ENCODE data around the gene SEC23IP.
"Not testable (repeated sequence)": the region's sequence is repeated elsewhere in the genome, so short reads cannot be mapped to it uniquely, and the experiment has no call there.

SEC23IP gene

DNA sequence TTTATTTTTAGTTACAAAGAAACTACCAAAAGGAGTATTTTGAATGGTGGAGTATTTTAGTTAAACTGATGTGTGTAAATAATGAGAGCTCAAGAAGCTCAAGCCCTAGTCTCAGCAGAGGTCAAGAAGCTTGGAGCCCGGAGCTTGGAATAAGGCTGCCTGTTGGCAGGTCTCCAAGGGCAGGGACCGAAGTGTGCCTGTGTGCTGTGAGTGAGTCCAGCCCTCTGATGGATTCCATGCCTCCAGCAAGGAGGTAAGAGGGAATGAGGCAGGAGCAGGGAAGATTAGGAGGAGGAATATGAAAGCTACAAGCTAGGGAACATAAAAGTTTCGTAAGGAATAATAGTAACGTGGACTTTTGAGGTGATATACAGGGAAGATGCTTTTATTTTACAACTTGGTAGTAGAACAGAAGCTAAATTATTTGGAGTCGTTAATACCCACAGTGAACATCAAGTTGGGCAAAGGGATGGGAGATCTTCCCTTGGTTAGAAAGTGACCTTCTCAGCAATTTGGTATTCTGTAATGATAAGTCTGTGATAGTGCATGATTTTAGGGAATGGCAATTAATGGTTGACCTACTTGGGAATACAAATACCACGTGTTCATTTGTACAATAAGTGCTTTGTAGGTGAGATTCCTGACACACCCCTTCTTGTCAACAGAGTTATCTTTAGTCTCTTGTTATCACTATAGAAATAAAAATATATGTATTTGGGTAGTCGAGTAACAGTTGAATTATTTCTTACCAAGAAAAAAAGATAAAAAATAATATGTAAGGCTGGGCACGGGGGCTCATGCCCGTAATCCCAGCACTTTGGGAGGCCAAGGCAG, 4.6 kb downstream of the SEC23IP start:
- H3K27me3 ChIP-seq (ENCODE audit: control insufficient read depth in 5 of 5, insufficient read depth in 4 of 5, low read length in 5 of 5): no peaks in the 10 kb centered on the region
- H3K27ac ChIP-seq (ENCODE audit: low read depth, low read length): peak overlapping the region; percentile 74
- no peaks in the 10 kb centered on the region for H3K9me3 ChIP-seq (ENCODE audit: control insufficient read depth in 5 of 5, low read length in 5 of 5)
- peaks cover 8 to 24% (median 14%) of the 10 kb centered on the region in 5 donors for H3K36me3 ChIP-seq (ENCODE audit: control insufficient read depth in 5 of 5, insufficient read depth in 5 of 5, low read length in 5 of 5)
- peak overlapping the region in 1 of 5 donors; percentile 38 for H3K9ac ChIP-seq (ENCODE audit: low read length in 5 of 5)
- peaks cover 3 to 39% (median 31%) of the 10 kb centered on the region in 5 donors for H3K4me1 ChIP-seq (ENCODE audit: control insufficient read depth in 5 of 5, insufficient read depth in 5 of 5, low read length in 5 of 5)
- no peak overlapping the region for H3K4me3 ChIP-seq (ENCODE audit: low read depth in 1 of 5, low read length in 5 of 5)

- Histone ChIP-seq H3K9ac (ENCODE audit: low read length in 5 of 5) (no peak overlapping the region), H3K4me1 (ENCODE audit: control insufficient read depth in 5 of 5, insufficient read depth in 5 of 5, low read length in 5 of 5) (peaks cover 0 to 31% (median 25%) of the 10 kb centered on the region in 5 donors), H3K27me3 (ENCODE audit: control insufficient read depth in 5 of 5, insufficient read depth in 4 of 5, low read length in 5 of 5) (no peaks in the 10 kb centered on the region), H3K27ac (ENCODE audit: low read depth, low read length) (no peak overlapping the region), H3K36me3 (ENCODE audit: control insufficient read depth in 5 of 5, insufficient read depth in 5 of 5, low read length in 5 of 5) (peaks cover 16 to 36% (median 23%) of the 10 kb centered on the region in 5 donors), H3K4me3 (ENCODE audit: low read depth in 1 of 5, low read length in 5 of 5) (no peak overlapping the region), H3K9me3 (ENCODE audit: control insufficient read depth in 5 of 5, low read length in 5 of 5) (no peaks in the 10 kb centered on the region)
Observed at GRCh38 chr10:119898577-119898976, 6.0 kb downstream of the SEC23IP start.

- H3K27ac ChIP-seq (ENCODE audit: low read depth, low read length): no peak overlapping the region
- H3K4me3 ChIP-seq (ENCODE audit: low read depth in 1 of 5, low read length in 5 of 5): no peak overlapping the region
- H3K36me3 ChIP-seq (ENCODE audit: control insufficient read depth in 5 of 5, insufficient read depth in 5 of 5, low read length in 5 of 5): peaks cover 30 to 61% (median 47%) of the 10 kb centered on the region in 5 donors
- H3K27me3 ChIP-seq (ENCODE audit: control insufficient read depth in 5 of 5, insufficient read depth in 4 of 5, low read length in 5 of 5): no peaks in the 10 kb centered on the region
- no peaks in the 10 kb centered on the region for H3K4me1 ChIP-seq (ENCODE audit: control insufficient read depth in 5 of 5, insufficient read depth in 5 of 5, low read length in 5 of 5)
- H3K9me3 ChIP-seq (ENCODE audit: control insufficient read depth in 5 of 5, low read length in 5 of 5): no peaks in the 10 kb centered on the region
- no peak overlapping the region for H3K9ac ChIP-seq (ENCODE audit: low read length in 5 of 5)
Observed at GRCh38 chr10:119903946-119904666, 11.6 kb downstream of the SEC23IP start.

DNA sequence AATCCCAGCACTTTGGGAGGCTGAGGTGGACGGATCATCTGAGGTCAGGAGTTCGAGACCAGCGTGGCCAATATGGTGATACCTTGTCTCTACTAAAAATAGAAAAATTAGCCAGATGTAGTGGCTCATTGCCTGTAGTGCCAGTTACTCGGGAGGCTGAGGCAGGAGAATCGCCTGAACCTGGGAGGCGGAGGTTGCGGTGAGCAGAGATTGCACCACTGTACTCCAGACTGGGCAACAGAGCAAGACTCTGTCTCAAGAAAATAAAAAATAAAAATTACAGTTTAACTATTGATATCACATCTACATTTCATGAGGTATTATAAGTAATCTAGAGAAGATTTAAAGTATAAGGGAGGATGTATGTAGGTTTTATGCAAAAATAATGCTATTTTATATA, 15.2 kb downstream of the SEC23IP start:
- peaks cover 30 to 84% (median 58%) of the 10 kb centered on the region in 5 donors for H3K36me3 ChIP-seq (ENCODE audit: control insufficient read depth in 5 of 5, insufficient read depth in 5 of 5, low read length in 5 of 5)
- not testable (repeated sequence) for H3K4me3 ChIP-seq (ENCODE audit: low read depth in 1 of 5, low read length in 5 of 5); H3K9me3 ChIP-seq (ENCODE audit: control insufficient read depth in 5 of 5, low read length in 5 of 5); H3K9ac ChIP-seq (ENCODE audit: low read length in 5 of 5); H3K4me1 ChIP-seq (ENCODE audit: control insufficient read depth in 5 of 5, insufficient read depth in 5 of 5, low read length in 5 of 5); H3K27ac ChIP-seq (ENCODE audit: low read depth, low read length); H3K27me3 ChIP-seq (ENCODE audit: control insufficient read depth in 5 of 5, insufficient read depth in 4 of 5, low read length in 5 of 5)

DNA sequence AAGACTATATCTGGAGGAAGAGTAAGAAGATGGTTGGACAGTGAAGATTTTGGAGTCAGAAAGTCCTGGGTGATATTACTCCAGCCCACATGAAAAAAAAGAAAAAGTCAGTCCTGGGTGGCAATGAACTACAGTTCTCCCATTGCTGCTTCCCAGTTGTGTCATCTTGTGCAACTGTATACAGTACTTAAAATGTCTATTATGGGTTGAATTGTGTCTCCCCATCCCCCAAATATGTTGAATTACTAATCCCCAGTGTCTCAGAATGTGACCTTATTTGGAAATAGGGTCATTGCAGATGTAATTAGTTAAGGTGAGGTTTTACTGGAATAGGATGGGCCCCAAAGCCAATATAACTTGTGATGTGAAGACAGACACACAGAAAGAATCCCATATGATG, 15.6 kb downstream of the SEC23IP start:
- H3K36me3 ChIP-seq (ENCODE audit: control insufficient read depth in 5 of 5, insufficient read depth in 5 of 5, low read length in 5 of 5): peaks cover 30 to 84% (median 58%) of the 10 kb centered on the region in 5 donors

DNA sequence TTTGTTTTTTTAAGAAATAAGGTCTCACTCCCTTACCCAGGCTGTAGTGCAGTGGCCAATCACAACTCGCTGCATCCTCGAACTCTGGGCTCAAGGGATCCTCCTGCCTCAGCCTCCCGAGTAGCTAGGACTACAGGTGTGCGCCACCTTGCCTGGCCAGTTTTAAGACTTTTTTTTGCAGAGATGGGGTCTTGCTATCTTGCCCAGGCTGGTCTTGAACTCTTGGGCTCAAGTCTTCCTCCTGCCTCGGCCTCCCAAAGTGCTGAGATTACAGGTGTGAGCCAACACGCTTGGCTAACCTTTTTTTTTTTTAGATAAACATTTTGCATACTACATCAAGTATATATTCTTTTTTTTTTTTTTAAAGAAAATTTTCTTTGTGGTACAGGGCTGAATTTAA, 18.2 kb downstream of the SEC23IP start:
- H3K4me3 ChIP-seq (ENCODE audit: low read depth in 1 of 5, low read length in 5 of 5): no peak overlapping the region
- H3K36me3 ChIP-seq (ENCODE audit: control insufficient read depth in 5 of 5, insufficient read depth in 5 of 5, low read length in 5 of 5): peaks cover 20 to 78% (median 45%) of the 10 kb centered on the region in 5 donors
- no peak overlapping the region for H3K9ac ChIP-seq (ENCODE audit: low read length in 5 of 5)
- H3K4me1 ChIP-seq (ENCODE audit: control insufficient read depth in 5 of 5, insufficient read depth in 5 of 5, low read length in 5 of 5): no peaks in the 10 kb centered on the region
- H3K27me3 ChIP-seq (ENCODE audit: control insufficient read depth in 5 of 5, insufficient read depth in 4 of 5, low read length in 5 of 5): no peaks in the 10 kb centered on the region
- no peaks in the 10 kb centered on the region for H3K9me3 ChIP-seq (ENCODE audit: control insufficient read depth in 5 of 5, low read length in 5 of 5)
- H3K27ac ChIP-seq (ENCODE audit: low read depth, low read length): no peak overlapping the region

More for the DNA sequence above, 15.6 kb downstream of the SEC23IP start:
- Histone ChIP-seq H3K27ac (ENCODE audit: low read depth, low read length) (no peak overlapping the region), H3K27me3 (ENCODE audit: control insufficient read depth in 5 of 5, insufficient read depth in 4 of 5, low read length in 5 of 5) (no peaks in the 10 kb centered on the region), H3K9ac (ENCODE audit: low read length in 5 of 5) (no peak overlapping the region), H3K4me1 (ENCODE audit: control insufficient read depth in 5 of 5, insufficient read depth in 5 of 5, low read length in 5 of 5) (no peaks in the 10 kb centered on the region), H3K9me3 (ENCODE audit: control insufficient read depth in 5 of 5, low read length in 5 of 5) (no peaks in the 10 kb centered on the region), H3K4me3 (ENCODE audit: low read depth in 1 of 5, low read length in 5 of 5) (no peak overlapping the region)

DNA sequence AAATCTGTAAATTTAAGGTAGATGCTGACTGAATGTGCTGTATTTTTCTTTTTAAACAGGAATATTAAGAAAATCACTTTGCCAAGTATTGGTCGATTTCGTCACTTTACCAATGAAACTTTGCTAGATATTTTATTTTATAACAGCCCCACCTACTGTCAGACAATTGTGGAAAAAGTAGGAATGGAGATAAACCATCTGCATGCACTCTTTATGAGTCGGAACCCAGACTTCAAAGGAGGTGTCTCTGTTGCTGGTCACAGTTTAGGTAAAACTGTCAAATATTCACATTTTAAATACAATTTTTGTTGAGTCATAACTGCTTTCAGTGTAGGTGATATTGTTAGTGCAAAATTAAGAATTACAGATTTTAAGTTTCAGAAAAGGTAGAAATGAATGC, 25.2 kb downstream of the SEC23IP start:
- Histone ChIP-seq H3K4me1 (ENCODE audit: control insufficient read depth in 5 of 5, insufficient read depth in 5 of 5, low read length in 5 of 5) (no peaks in the 10 kb centered on the region), H3K9ac (ENCODE audit: low read length in 5 of 5) (no peak overlapping the region), H3K9me3 (ENCODE audit: control insufficient read depth in 5 of 5, low read length in 5 of 5) (no peaks in the 10 kb centered on the region), H3K4me3 (ENCODE audit: low read depth in 1 of 5, low read length in 5 of 5) (no peak overlapping the region), H3K27me3 (ENCODE audit: control insufficient read depth in 5 of 5, insufficient read depth in 4 of 5, low read length in 5 of 5) (no peaks in the 10 kb centered on the region), H3K27ac (ENCODE audit: low read depth, low read length) (no peak overlapping the region), H3K36me3 (ENCODE audit: control insufficient read depth in 5 of 5, insufficient read depth in 5 of 5, low read length in 5 of 5) (peaks cover 53 to 77% (median 61%) of the 10 kb centered on the region in 5 donors)

DNA sequence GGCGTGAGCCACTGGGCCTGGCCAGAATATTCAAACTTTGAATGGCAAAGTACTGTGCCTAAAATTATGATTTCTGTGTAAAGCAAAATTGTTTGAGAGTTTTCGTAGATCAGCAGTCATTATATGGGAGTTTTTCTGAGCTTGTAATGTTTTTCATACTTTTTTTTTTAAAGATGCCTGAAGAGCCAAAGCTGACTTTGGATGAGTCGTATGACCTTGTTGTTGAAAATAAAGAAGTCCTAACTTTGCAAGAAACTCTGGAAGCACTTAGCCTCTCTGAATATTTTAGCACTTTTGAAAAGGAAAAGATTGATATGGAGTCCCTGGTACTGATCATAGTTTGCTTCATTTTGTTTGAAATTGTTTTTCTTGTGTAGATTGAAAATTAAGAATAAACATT, 26.7 kb downstream of the SEC23IP start:
- Histone ChIP-seq H3K4me3 (ENCODE audit: low read depth in 1 of 5, low read length in 5 of 5) (no peak overlapping the region), H3K27me3 (ENCODE audit: control insufficient read depth in 5 of 5, insufficient read depth in 4 of 5, low read length in 5 of 5) (no peaks in the 10 kb centered on the region), H3K27ac (ENCODE audit: low read depth, low read length) (no peak overlapping the region), H3K36me3 (ENCODE audit: control insufficient read depth in 5 of 5, insufficient read depth in 5 of 5, low read length in 5 of 5) (peaks cover 51 to 73% (median 59%) of the 10 kb centered on the region in 5 donors), H3K4me1 (ENCODE audit: control insufficient read depth in 5 of 5, insufficient read depth in 5 of 5, low read length in 5 of 5) (no peaks in the 10 kb centered on the region), H3K9ac (ENCODE audit: low read length in 5 of 5) (no peak overlapping the region), H3K9me3 (ENCODE audit: control insufficient read depth in 5 of 5, low read length in 5 of 5) (no peaks in the 10 kb centered on the region)

DNA sequence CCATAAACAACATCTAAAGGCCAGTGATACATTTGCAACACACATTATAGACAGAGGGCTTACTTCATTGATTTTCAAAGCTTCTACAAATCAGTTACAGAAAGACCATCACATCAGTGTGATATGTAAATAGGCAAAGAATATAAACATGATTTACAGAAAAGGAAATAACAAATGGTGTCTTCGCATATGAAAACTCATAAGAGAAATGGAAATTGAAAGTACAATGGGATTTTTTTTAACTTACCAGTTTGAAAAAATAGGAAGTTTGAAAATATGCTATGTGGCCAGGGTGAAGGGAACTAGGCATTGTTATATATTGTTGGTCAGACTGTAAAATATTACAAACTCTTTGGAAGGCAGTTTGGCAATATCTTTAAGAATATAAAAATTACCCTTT, 27.3 kb downstream of the SEC23IP start:
- peaks cover 47 to 74% (median 60%) of the 10 kb centered on the region in 5 donors for H3K36me3 ChIP-seq (ENCODE audit: control insufficient read depth in 5 of 5, insufficient read depth in 5 of 5, low read length in 5 of 5)
- no peaks in the 10 kb centered on the region for H3K4me1 ChIP-seq (ENCODE audit: control insufficient read depth in 5 of 5, insufficient read depth in 5 of 5, low read length in 5 of 5)
- H3K27ac ChIP-seq (ENCODE audit: low read depth, low read length): no peak overlapping the region

DNA sequence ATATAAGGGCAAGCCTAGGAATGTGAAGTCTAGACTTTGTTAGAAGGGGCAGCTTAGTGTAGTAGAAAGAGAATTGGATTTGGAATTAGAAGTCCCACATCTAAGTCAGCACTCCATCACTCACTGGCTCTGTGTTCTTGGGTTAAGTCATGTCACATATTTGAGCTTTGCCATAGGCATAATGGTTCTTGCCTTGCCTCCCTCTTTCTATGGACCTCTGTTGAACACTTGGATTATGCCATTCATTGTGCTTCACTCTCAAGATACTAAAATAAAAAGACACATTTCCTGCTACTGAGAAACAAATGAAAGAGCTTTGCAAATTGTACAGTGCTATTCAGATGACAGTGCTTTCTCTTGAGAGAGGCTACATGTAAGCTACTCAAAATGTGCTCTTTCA, 35.9 kb downstream of the SEC23IP start:
- peaks cover 51 to 74% (median 70%) of the 10 kb centered on the region in 5 donors for H3K36me3 ChIP-seq (ENCODE audit: control insufficient read depth in 5 of 5, insufficient read depth in 5 of 5, low read length in 5 of 5)
- H3K4me1 ChIP-seq (ENCODE audit: control insufficient read depth in 5 of 5, insufficient read depth in 5 of 5, low read length in 5 of 5): no peaks in the 10 kb centered on the region
- no peak overlapping the region for H3K4me3 ChIP-seq (ENCODE audit: low read depth in 1 of 5, low read length in 5 of 5)
- H3K27ac ChIP-seq (ENCODE audit: low read depth, low read length): no peak overlapping the region
- no peaks in the 10 kb centered on the region for H3K27me3 ChIP-seq (ENCODE audit: control insufficient read depth in 5 of 5, insufficient read depth in 4 of 5, low read length in 5 of 5)
- H3K9me3 ChIP-seq (ENCODE audit: control insufficient read depth in 5 of 5, low read length in 5 of 5): no peaks in the 10 kb centered on the region
- H3K9ac ChIP-seq (ENCODE audit: low read length in 5 of 5): peak overlapping the region in 1 of 5 donors; percentile 20

More for the DNA sequence above, 27.3 kb downstream of the SEC23IP start:
- no peaks in the 10 kb centered on the region for H3K9me3 ChIP-seq (ENCODE audit: control insufficient read depth in 5 of 5, low read length in 5 of 5)
- H3K4me3 ChIP-seq (ENCODE audit: low read depth in 1 of 5, low read length in 5 of 5): no peak overlapping the region
- no peaks in the 10 kb centered on the region for H3K27me3 ChIP-seq (ENCODE audit: control insufficient read depth in 5 of 5, insufficient read depth in 4 of 5, low read length in 5 of 5)
- no peak overlapping the region for H3K9ac ChIP-seq (ENCODE audit: low read length in 5 of 5)
